ENCODE results near the gene MAP2K7.

Gene MAP2K7

DNA sequence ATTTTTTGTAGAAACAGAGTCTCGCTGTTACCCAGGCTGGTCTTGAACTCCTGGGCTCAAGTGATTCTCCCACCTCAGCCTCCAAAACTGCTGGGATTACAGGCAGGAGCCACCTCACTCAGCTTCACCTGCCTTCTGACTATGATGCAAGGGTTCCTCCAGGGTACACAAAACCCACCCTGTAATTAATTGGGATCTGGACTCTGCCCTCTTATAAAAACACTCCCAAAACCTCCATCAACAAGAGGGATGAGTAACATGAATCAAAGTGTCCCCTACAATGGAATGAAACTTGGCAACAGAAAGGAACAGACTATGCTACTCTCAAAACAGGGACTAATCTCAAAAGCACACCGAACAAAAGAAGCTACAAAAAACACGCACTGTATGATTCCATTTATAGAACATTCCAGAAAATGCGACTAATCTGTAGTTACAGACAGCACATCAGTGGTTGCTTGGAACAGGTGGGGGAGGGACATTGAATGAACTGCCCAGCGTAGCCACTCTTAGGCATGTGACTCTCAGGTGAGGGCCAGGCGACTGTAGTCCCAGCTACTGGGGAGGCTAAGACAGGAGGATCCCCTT, 26.3 kb upstream of the MAP2K7 start:
- Histone ChIP-seq H3K36me3 (ENCODE audit: control insufficient read depth in 1 of 2, insufficient read depth in 2 of 2, low read length in 2 of 2) (no peaks in the 10 kb centered on the region), H3K4me1 (ENCODE audit: control insufficient read depth in 1 of 2, insufficient read depth in 2 of 2, low read length in 2 of 2) (peaks cover 0 to 21% of the 10 kb centered on the region in 2 donors), H3K4me3 (ENCODE audit: low read depth in 1 of 2, low read length in 2 of 2) (no peak overlapping the region), H3K9me3 (ENCODE audit: control insufficient read depth in 1 of 2, low read length in 2 of 2) (no peaks in the 10 kb centered on the region), H3K27ac (ENCODE audit: low read length) (no peak overlapping the region), H3K27me3 (ENCODE audit: low read depth, low read length) (peaks cover 15% of the 10 kb centered on the region)

DNA sequence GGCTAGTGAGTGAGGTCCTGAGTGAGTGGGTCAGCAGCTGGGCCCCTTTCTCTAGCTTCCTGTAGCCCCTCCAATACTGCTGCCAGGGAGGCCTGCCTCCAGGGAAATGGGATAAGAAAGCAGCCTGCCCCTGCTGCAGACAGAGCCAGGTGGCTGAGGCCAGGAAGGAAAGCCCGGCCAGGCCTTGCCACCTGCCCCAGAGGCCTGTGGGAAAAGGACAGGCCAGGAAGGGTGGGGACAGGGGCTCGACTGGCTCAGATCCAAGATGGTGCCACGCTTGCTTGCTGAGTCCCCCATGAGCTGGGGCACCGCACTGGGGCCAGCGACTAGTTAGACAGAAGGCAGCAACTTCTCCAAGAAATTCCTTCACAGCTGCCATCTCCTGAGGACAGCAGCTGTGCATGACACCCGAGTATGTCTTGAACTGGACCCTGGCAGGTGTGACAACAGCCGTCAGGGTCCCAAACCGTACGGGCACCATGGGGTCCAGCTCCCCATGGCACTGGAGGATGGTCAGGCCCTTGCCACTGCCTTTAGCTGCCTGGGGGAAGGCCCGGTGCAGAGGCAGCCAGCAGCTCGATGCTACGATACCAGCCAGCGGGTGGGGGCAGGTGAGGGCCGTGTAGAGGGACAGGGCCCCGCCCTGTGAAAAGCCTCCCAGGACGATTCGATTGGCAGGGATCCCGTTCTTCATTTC, 24.4 kb upstream of the MAP2K7 start:
- H3K36me3 ChIP-seq (ENCODE audit: control insufficient read depth in 1 of 2, insufficient read depth in 2 of 2, low read length in 2 of 2) = no peaks in the 10 kb centered on the region
- no peak overlapping the region for H3K4me3 ChIP-seq (ENCODE audit: low read depth in 1 of 2, low read length in 2 of 2)
- no peaks in the 10 kb centered on the region for H3K9me3 ChIP-seq (ENCODE audit: control insufficient read depth in 1 of 2, low read length in 2 of 2)
- H3K27ac ChIP-seq (ENCODE audit: low read length) = no peak overlapping the region
- peaks cover 0 to 6% of the 10 kb centered on the region in 2 donors for H3K4me1 ChIP-seq (ENCODE audit: control insufficient read depth in 1 of 2, insufficient read depth in 2 of 2, low read length in 2 of 2)
- peaks cover 5% of the 10 kb centered on the region for H3K27me3 ChIP-seq (ENCODE audit: low read depth, low read length)

DNA sequence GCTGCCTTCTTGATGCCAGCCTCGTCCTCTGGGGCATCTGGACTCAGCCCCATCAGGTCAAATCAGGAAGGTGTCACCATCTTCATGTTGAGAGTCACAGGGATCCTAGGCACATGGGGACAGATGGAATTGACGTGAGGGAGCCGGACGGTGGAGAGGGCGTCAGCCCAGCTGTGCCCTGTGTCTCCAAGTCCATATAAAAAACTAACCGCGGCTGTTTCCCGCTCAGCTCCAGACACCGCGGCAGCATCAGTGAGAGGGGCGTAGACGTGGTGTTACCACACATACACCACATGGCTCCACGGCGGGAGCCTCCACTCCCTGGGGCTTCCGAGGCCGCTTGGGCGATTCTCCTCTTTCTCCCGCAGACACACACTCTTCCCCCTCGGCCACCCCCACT, 23.8 kb upstream of the MAP2K7 start:
- peaks cover under 1% of the 10 kb centered on the region for H3K27me3 ChIP-seq (ENCODE audit: low read depth, low read length)
- peaks cover 0 to under 1% of the 10 kb centered on the region in 2 donors for H3K4me1 ChIP-seq (ENCODE audit: control insufficient read depth in 1 of 2, insufficient read depth in 2 of 2, low read length in 2 of 2)
- H3K4me3 ChIP-seq (ENCODE audit: low read depth in 1 of 2, low read length in 2 of 2) = no peak overlapping the region
- no peaks in the 10 kb centered on the region for H3K36me3 ChIP-seq (ENCODE audit: control insufficient read depth in 1 of 2, insufficient read depth in 2 of 2, low read length in 2 of 2)
- H3K9me3 ChIP-seq (ENCODE audit: control insufficient read depth in 1 of 2, low read length in 2 of 2) = no peaks in the 10 kb centered on the region
- H3K27ac ChIP-seq (ENCODE audit: low read length) = no peak overlapping the region

DNA sequence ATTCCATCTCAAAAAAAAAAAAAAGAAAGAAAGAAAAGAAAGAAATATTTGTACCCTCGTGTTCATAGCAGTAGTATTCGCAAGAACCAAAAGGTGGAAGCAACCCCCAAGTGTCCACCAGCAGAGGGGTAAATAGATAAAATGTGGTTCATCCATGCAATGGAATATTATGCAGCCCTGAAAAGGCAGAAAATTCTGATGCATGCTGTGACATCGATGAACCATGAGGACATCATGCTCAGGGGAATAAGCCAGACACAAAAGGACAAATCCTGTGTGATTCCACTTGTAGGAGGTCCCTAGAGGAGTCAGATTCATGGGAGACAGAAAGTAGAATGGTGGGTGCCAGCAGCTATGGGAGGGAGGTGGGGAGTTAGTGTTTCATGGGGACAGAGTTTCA, 21.8 kb upstream of the MAP2K7 start:
- Histone ChIP-seq H3K27ac (ENCODE audit: low read length) (no peak overlapping the region), H3K4me1 (ENCODE audit: control insufficient read depth in 1 of 2, insufficient read depth in 2 of 2, low read length in 2 of 2) (no peaks in the 10 kb centered on the region), H3K27me3 (ENCODE audit: low read depth, low read length) (no peaks in the 10 kb centered on the region), H3K36me3 (ENCODE audit: control insufficient read depth in 1 of 2, insufficient read depth in 2 of 2, low read length in 2 of 2) (no peaks in the 10 kb centered on the region), H3K4me3 (ENCODE audit: low read depth in 1 of 2, low read length in 2 of 2) (no peak overlapping the region), H3K9me3 (ENCODE audit: control insufficient read depth in 1 of 2, low read length in 2 of 2) (no peaks in the 10 kb centered on the region)

DNA sequence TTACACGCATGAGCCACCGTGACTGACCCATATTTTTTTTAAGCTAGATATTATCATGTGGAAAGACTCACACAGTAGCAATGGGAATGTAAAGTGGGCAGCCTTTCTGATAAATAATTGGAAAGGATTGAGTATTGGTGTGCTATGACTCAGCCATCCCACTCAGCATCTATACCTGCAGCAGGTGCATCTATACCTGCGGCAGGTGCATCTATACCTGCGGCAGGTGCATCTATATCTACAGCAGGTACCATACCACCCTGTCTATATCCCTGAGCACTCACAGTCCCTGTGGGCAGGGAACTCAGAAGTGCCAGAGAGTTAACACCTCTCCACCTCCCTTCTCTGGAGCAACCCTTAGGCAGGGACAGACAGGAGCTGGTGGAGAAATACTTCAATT, 20.6 kb upstream of the MAP2K7 start:
- no peak overlapping the region for H3K27ac ChIP-seq (ENCODE audit: low read length)
- H3K27me3 ChIP-seq (ENCODE audit: low read depth, low read length) = no peaks in the 10 kb centered on the region
- H3K4me3 ChIP-seq (ENCODE audit: low read depth in 1 of 2, low read length in 2 of 2) = no peak overlapping the region
- peaks cover 0 to 2% of the 10 kb centered on the region in 2 donors for H3K4me1 ChIP-seq (ENCODE audit: control insufficient read depth in 1 of 2, insufficient read depth in 2 of 2, low read length in 2 of 2)
- H3K36me3 ChIP-seq (ENCODE audit: control insufficient read depth in 1 of 2, insufficient read depth in 2 of 2, low read length in 2 of 2) = no peaks in the 10 kb centered on the region
- no peaks in the 10 kb centered on the region for H3K9me3 ChIP-seq (ENCODE audit: control insufficient read depth in 1 of 2, low read length in 2 of 2)

DNA sequence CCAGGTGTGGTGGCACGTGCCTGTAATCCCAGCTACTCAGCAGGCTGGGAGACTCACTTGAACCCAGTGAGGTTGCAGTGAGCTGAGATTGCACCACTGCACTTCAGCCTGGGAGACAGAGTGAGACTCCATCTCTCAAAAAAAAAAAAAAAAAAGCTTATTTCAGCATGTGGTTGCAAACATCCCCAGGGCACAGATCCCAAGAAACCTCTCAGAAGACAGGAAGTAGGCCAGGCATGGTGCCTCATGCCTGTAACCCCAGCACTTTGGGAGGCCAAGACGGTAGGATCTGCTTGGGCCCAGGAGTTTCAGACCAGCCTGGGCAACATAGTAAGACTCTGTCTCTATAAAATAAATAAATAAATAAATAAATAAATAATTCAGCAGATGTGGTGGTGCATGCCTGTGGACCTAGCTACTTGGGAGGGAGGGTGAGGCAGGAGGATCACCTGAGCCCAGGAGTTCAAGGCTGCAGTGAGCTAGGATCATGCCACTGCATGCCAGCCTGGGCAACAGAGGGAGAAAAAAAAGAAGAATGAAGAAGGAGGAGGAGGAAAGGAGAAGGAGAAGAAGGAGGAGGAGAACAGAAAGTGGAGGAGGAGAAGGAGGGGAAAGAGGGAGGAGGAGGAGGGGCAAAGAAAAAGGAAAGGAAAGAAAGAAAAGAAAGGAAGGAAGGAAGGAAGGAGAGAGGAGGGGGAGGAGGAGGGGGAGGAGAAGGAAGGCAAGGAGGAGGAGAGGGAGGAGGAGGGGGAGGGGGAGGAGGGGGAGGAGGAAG, 19.7 kb upstream of the MAP2K7 start:
- H3K9me3 ChIP-seq (ENCODE audit: control insufficient read depth in 1 of 2, low read length in 2 of 2) = no peaks in the 10 kb centered on the region
- H3K4me3 ChIP-seq (ENCODE audit: low read depth in 1 of 2, low read length in 2 of 2) = no peak overlapping the region
- no peak overlapping the region for H3K27ac ChIP-seq (ENCODE audit: low read length)
- H3K27me3 ChIP-seq (ENCODE audit: low read depth, low read length) = peaks cover 3% of the 10 kb centered on the region
- no peaks in the 10 kb centered on the region for H3K36me3 ChIP-seq (ENCODE audit: control insufficient read depth in 1 of 2, insufficient read depth in 2 of 2, low read length in 2 of 2)
- H3K4me1 ChIP-seq (ENCODE audit: control insufficient read depth in 1 of 2, insufficient read depth in 2 of 2, low read length in 2 of 2) = peaks cover 0 to 8% of the 10 kb centered on the region in 2 donors

DNA sequence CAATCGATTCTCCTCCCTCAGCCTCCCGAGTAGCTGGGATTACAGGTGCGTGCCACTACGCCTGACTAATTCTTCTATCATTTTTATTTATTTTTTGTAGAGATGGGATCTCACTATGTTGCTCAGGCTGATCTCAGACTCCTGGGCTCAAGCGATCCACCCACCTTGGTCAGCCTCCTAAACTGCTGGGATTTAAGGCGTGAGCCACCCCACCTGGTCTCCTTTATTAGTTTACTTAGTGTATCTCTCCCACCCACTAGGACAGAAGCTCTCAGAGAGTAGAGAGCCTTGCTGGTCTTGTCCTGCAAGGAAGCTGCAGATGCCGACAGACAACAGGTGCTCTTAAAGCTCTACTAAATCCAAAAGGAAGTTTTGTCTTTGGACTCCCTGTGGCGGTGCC, 17.9 kb upstream of the MAP2K7 start:
- Histone ChIP-seq H3K4me1 (ENCODE audit: control insufficient read depth in 1 of 2, insufficient read depth in 2 of 2, low read length in 2 of 2) (peaks cover 0 to 8% of the 10 kb centered on the region in 2 donors), H3K9me3 (ENCODE audit: control insufficient read depth in 1 of 2, low read length in 2 of 2) (no peaks in the 10 kb centered on the region), H3K27ac (ENCODE audit: low read length) (no peak overlapping the region), H3K4me3 (ENCODE audit: low read depth in 1 of 2, low read length in 2 of 2) (no peak overlapping the region), H3K36me3 (ENCODE audit: control insufficient read depth in 1 of 2, insufficient read depth in 2 of 2, low read length in 2 of 2) (no peaks in the 10 kb centered on the region), H3K27me3 (ENCODE audit: low read depth, low read length) (peaks cover 3% of the 10 kb centered on the region)

DNA sequence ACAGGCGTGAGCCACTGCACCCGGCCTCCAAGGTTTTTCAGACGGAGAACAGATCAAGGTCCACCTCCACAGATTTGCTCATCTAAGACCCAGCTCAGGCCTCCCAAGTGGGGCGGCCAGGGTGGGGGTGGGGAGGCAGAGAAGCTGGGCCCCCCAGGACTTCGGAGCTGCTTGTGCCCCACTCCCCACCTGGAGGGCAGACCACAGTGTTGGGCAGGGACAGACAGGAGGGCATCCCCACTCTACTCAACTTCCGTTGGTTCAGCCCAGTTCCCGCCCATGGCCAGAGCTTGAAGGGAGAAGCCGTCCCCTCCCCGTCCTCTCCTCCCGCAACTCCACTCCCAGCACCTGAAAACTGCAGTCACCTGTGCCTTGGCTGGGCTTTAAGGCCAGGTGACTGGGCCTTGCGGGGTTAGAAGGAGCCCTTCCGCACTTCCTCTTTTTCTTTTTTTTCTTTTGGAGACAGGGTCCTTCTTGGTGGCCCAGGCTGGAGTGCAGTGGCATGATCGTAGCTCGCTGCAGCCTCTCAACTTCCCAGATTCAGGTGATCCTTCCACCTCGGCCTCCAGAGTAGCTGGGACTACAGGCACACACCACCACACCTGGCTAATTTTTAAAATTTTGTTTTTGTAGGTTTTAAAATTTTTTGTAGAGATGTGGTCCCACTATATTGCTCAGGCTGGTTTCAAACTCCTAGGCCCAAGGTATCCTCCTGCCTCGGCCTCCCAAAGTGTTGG, 16.1 kb upstream of the MAP2K7 start:
- Histone ChIP-seq H3K4me1 (ENCODE audit: control insufficient read depth in 1 of 2, insufficient read depth in 2 of 2, low read length in 2 of 2) (peaks cover 0 to 8% of the 10 kb centered on the region in 2 donors), H3K9me3 (ENCODE audit: control insufficient read depth in 1 of 2, low read length in 2 of 2) (no peaks in the 10 kb centered on the region), H3K27me3 (ENCODE audit: low read depth, low read length) (peaks cover 3% of the 10 kb centered on the region), H3K27ac (ENCODE audit: low read length) (no peak overlapping the region), H3K36me3 (ENCODE audit: control insufficient read depth in 1 of 2, insufficient read depth in 2 of 2, low read length in 2 of 2) (no peaks in the 10 kb centered on the region), H3K4me3 (ENCODE audit: low read depth in 1 of 2, low read length in 2 of 2) (no peak overlapping the region)

DNA sequence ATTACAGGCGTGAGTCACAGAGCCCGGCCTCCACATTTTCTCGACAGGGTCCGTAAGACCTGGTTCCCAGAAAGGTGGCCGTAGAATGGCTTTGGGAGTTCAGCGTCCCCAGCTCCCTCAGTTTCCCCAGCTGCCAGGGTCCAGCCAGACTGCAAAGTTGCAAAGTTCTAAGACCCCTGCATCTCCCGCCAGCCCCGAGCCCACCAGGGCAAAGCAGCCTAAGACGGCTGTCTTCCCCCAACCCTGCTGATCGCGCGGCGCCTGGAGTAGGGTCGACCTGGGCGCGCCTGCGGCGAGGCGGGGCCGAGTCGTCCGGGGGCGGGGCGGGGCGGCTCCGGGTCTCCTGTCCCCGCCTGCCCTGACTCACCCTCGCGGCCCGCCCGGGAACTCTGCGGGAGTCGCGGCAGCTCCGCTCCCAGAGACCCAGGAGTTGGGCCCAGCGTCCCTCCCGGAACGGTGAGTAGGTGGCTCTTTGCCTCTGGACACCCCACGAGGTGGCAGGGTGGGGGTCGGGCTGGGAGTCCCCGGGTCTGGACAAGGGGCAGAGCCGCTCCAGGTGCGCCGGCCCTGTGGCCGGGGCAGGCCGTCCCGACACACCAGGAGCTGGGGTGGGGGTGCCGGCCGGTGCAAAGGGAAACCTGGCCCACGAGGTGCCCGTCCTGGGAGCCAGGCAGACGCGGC, 15.4 kb upstream of the MAP2K7 start, which contains the start of gene LRRC8E:
Gene LRRC8E (plus strand): TSS at position 366 of the 681 bp plus-strand sequence. CDS start 7,094 bp downstream, outside the sequence.
- H3K27me3 ChIP-seq (ENCODE audit: low read depth, low read length) = peaks cover 3% of the 10 kb centered on the region
- peaks cover 0 to 8% of the 10 kb centered on the region in 2 donors for H3K4me1 ChIP-seq (ENCODE audit: control insufficient read depth in 1 of 2, insufficient read depth in 2 of 2, low read length in 2 of 2)
- H3K4me3 ChIP-seq (ENCODE audit: low read depth in 1 of 2, low read length in 2 of 2) = peak within 1 kb of the TSS; percentile 8 to 21
- H3K9me3 ChIP-seq (ENCODE audit: control insufficient read depth in 1 of 2, low read length in 2 of 2) = no peaks in the 10 kb centered on the region
- no peaks in the 10 kb centered on the region for H3K36me3 ChIP-seq (ENCODE audit: control insufficient read depth in 1 of 2, insufficient read depth in 2 of 2, low read length in 2 of 2)
- H3K27ac ChIP-seq (ENCODE audit: low read length) = no peak within 1 kb of the TSS

DNA sequence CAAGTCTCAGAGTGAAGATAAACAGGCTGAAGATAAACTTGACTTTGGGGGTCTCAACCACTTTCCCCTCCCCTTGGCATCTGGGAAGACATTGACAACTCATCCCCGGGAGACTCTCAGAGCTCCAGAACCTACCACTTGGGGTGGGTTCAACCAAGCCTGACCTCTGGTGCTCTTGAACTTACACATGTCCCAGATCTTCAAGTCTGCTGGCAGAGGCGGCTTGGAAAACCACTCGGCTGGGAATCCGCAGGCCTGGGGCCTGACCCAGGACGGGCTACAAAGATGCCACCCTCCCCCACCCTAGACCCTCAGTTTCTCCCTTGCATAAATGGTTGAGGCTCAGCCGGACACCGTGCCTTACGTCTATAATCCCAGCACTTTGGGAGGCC, 14.9 kb upstream of the MAP2K7 start:
- Histone ChIP-seq H3K4me1 (ENCODE audit: control insufficient read depth in 1 of 2, insufficient read depth in 2 of 2, low read length in 2 of 2) (peaks cover 0 to 8% of the 10 kb centered on the region in 2 donors), H3K9me3 (ENCODE audit: control insufficient read depth in 1 of 2, low read length in 2 of 2) (no peaks in the 10 kb centered on the region), H3K27me3 (ENCODE audit: low read depth, low read length) (peaks cover 3% of the 10 kb centered on the region), H3K36me3 (ENCODE audit: control insufficient read depth in 1 of 2, insufficient read depth in 2 of 2, low read length in 2 of 2) (no peaks in the 10 kb centered on the region), H3K27ac (ENCODE audit: low read length) (no peak overlapping the region), H3K4me3 (ENCODE audit: low read depth in 1 of 2, low read length in 2 of 2) (peak overlapping the region; percentile 8 to 21)
